H1 (cell line): ENCODE results near the gene BCL2. TPM values are rescaled to one million over a fixed set of nuclear protein-coding genes. Genes with fewer than 3 reads are reported as not detected.

ENCODE experiments used
- BRCA1 ChIP-seq: IDR thresholded peaks from 2 replicates; pipeline ENCODE4 v1.6.1; 2012; ENCODE audit warnings: low read depth, low read length, improper control_type of control experiment
- MAX ChIP-seq: IDR thresholded peaks from 2 replicates; pipeline ENCODE4 v1.6.1; 2012; ENCODE audit warnings: inconsistent platforms
- polyA plus RNA-seq, 7 experiments: library from polyadenylated mRNA; depleted of rRNA in 3 of 7; stranded (reverse) in 5 of 7; unstranded in 2 of 7; fragments of >200 nt in 5 of 7; fragments of 200-250 nt in 2 of 7; gene quantifications; 1 replicate in 5 of 7; 2 replicates in 1 of 7; 4 replicates in 1 of 7; pipeline versions ENCODE4 v1.2.1 to v1.2.3, GENCODE V29; 2011 to 2013; ENCODE audit warnings: missing spikeins in 2 of 7, mixed read lengths in 2 of 7
- total RNA-seq: library from RNA; stranded (reverse); fragmentation: NEBNext Ultra II Directional; extraction: Animal tissue kit (Norgen Biotek cat#: 25700); gene quantifications from 2 replicates; pipeline ENCODE4 v1.2.1, GENCODE V29; 2021

The BCL2 gene
- total and polyA plus RNA-seq, 2 of the 8 experiments (the other 6 are each of a cell fraction or from before 2014, with no cell fraction given): 0.59 to 4.5 TPM

- TF ChIP-seq MAX (no peak), BRCA1 (no peak)
These were observed 122.2 kb downstream of the BCL2 start (continued) for GRCh38 chr18:63197246-63197869.
